ENCODE data around the gene ADAT2.
A peak's percentile ranks its signal among the peaks of the same experiment; 100 is the strongest.

ADAT2 gene

GRCh38 chr6:143432588-143432987 is 17.9 kb downstream of the ADAT2 start:
- no peak for TF ChIP-seq CTCF (conservative IDR thresholded peaks at IDR 0.05)
- no peak overlapping the region for H3K27ac ChIP-seq

GRCh38 chr6:143431226-143431625 is 19.3 kb downstream of the ADAT2 start:
- no peak for TF ChIP-seq CTCF (conservative IDR thresholded peaks at IDR 0.05)
- peak overlapping the region; percentile 15; the same call in 1 of the 2 replicates for H3K27ac ChIP-seq

- no peak overlapping the region for H3K27ac ChIP-seq
- TF ChIP-seq CTCF (conservative IDR thresholded peaks at IDR 0.05), result no peak
Observed at GRCh38 chr6:143429970-143430369, 20.5 kb downstream of the ADAT2 start.

GRCh38 chr6:143427109-143427817 is 23.2 kb downstream of the ADAT2 start:
- no peak overlapping the region for H3K27ac ChIP-seq
- peak; percentile 97 for TF ChIP-seq CTCF (conservative IDR thresholded peaks at IDR 0.05)

- H3K27ac ChIP-seq, result no peak overlapping the region
- no peak for TF ChIP-seq CTCF (conservative IDR thresholded peaks at IDR 0.05)
Observed at GRCh38 chr6:143426026-143426425, 24.5 kb downstream of the ADAT2 start.

- no peak overlapping the region for H3K27ac ChIP-seq
- TF ChIP-seq CTCF (conservative IDR thresholded peaks at IDR 0.05), result no peak
Observed at GRCh38 chr6:143419526-143419925, 31.0 kb downstream of the ADAT2 start.

GRCh38 chr6:143414769-143415168 is 35.7 kb downstream of the ADAT2 start:
- H3K27ac ChIP-seq, result no peak overlapping the region
- no peak for TF ChIP-seq CTCF (conservative IDR thresholded peaks at IDR 0.05)
